Endothelial cell of umbilical vein (primary cell): ENCODE measurements around the gene ZNF385B.

ENCODE experiments used
- EZH2 ChIP-seq: IDR thresholded peaks from 2 replicates; pipeline ENCODE4 v1.6.1; 2012; ENCODE audit warnings: borderline replicate concordance, low read depth, mild to moderate bottlenecking, moderate library complexity, low read length, inconsistent platforms; ENCODE audit not compliant: severe bottlenecking
- FOS ChIP-seq: IDR thresholded peaks from 2 replicates; pipeline ENCODE4 v1.6.1; 2011; ENCODE audit warnings: mild to moderate bottlenecking, low read length, moderate library complexity, borderline replicate concordance; ENCODE audit not compliant: insufficient read depth
- GATA2 ChIP-seq: IDR thresholded peaks from 2 replicates; pipeline ENCODE4 v1.7.0; 2011; ENCODE audit warnings: low read depth, mild to moderate bottlenecking, moderate library complexity, mixed read lengths, low read length; ENCODE audit not compliant: insufficient read length, insufficient read depth
- JUN ChIP-seq: IDR thresholded peaks from 2 replicates; pipeline ENCODE4 v1.6.1; 2011; ENCODE audit warnings: borderline replicate concordance, low read depth; ENCODE audit not compliant: insufficient read length, insufficient read depth
- MYC ChIP-seq: IDR thresholded peaks from one replicate; pipeline ENCODE4 v1.6.1; 2011; ENCODE audit warnings: mild to moderate bottlenecking, low read depth, low read length
- POLR2A ChIP-seq: IDR thresholded peaks from 2 replicates; pipeline ENCODE4 v1.6.1; 2012; ENCODE audit warnings: low read depth, mild to moderate bottlenecking, control low read depth, low read length
- POLR2AphosphoS5 ChIP-seq: IDR thresholded peaks from 2 replicates; pipeline ENCODE4 v1.6.1; 2012; ENCODE audit warnings: low read depth, mild to moderate bottlenecking, control low read depth, low read length, moderate library complexity; ENCODE audit not compliant: insufficient read depth
- TF ChIP-seq, protein P1 (sequence below), 2 donors: IDR thresholded peaks; 1 replicate in 1 of 2; 2 replicates in 1 of 2; pipeline ENCODE4 v1.5.1; 2011; ENCODE audit warnings: low read length in 2 of 2, mild to moderate bottlenecking in 2 of 2, moderate library complexity in 2 of 2, control low read depth in 1 of 2, inconsistent platforms in 1 of 2, low read depth in 1 of 2; ENCODE audit not compliant: insufficient read depth in 1 of 2; ENCODE audit errors: extremely low read depth in 1 of 2
- TF ChIP-seq, protein P2 (sequence below): IDR thresholded peaks from 2 replicates; pipeline ENCODE4 v1.6.1; 2011; ENCODE audit not compliant: insufficient read depth, insufficient read length

DNA sequence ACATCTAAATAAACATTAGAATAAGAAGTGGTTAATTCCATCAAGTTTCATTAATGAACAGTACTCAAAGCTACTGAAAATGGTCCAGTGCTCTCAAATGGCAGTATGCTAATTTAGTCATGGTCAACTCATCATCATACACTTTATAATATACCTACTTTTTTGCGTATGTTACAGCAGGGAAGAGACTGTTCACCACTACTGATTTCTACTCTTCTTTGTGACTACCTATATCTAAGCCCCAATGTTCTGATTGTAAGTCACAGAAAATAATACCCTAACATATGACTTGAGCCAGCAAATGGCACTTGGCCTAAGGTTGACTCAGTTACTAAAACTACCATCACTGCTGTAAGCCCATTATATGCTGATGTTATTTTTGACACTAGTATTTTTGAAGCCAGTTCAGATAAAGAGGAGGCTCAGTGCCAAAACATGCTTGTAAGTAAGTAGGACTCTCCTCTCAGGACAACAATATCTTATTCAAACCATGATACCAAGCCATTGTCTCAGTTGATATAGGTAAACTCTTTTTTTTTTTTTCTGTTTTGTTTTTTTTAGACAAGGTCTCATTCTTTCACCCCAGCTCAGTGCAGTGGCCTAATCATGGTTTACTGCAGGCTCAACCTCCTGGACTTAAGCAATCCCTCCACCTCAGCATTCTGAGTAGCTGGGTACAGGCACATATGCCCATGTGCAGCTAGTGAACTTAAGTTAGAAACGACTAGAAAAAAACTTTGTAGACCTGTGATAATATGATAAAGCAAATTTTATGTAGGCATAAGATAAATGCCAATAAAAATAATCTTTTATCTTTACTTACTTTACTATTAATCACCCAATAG, 266.9 kb downstream of the ZNF385B start:
- no peak for TF ChIP-seq POLR2A
- TF ChIP-seq, protein P1, sequence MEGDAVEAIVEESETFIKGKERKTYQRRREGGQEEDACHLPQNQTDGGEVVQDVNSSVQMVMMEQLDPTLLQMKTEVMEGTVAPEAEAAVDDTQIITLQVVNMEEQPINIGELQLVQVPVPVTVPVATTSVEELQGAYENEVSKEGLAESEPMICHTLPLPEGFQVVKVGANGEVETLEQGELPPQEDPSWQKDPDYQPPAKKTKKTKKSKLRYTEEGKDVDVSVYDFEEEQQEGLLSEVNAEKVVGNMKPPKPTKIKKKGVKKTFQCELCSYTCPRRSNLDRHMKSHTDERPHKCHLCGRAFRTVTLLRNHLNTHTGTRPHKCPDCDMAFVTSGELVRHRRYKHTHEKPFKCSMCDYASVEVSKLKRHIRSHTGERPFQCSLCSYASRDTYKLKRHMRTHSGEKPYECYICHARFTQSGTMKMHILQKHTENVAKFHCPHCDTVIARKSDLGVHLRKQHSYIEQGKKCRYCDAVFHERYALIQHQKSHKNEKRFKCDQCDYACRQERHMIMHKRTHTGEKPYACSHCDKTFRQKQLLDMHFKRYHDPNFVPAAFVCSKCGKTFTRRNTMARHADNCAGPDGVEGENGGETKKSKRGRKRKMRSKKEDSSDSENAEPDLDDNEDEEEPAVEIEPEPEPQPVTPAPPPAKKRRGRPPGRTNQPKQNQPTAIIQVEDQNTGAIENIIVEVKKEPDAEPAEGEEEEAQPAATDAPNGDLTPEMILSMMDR (IDR thresholded peaks at IDR 0.05; ENCODE audit: extremely low read depth in 1 of 2, insufficient read depth in 1 of 2, low read depth in 1 of 2, low read length in 2 of 2), result no peak
- TF ChIP-seq, protein P2, sequence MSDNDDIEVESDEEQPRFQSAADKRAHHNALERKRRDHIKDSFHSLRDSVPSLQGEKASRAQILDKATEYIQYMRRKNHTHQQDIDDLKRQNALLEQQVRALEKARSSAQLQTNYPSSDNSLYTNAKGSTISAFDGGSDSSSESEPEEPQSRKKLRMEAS, result no peak
- no peak for TF ChIP-seq POLR2AphosphoS5
- TF ChIP-seq EZH2, result no peak
- no peak for TF ChIP-seq FOS
- no peak for TF ChIP-seq MYC
- no peak for TF ChIP-seq JUN
- no peak for TF ChIP-seq GATA2
